ENCODE data around the gene ESCO1.
"Not testable (repeated sequence)": the region's sequence is repeated elsewhere in the genome, so short reads cannot be mapped to it uniquely, and the experiment has no call there.

ESCO1 gene

GRCh38 chr18:21599585-21600525, 649 bp downstream of the ESCO1 start:
- DNase-seq (ENCODE audit: low read depth, low spot score) = peak; percentile 7
- H3K4me3 ChIP-seq (ENCODE audit: low read depth, low read length) = peak overlapping the region; percentile 98
- in situ Hi-C loops (cut with HindIII; ENCODE audit: low sequenced_read_pairs) = no loop called here
- TF ChIP-seq CTCF (IDR thresholded peaks at IDR 0.05; ENCODE audit: low read depth, low read length) = no peak

GRCh38 chr18:21598726-21599584, 1.5 kb downstream of the ESCO1 start:
- in situ Hi-C loops (cut with HindIII; ENCODE audit: low sequenced_read_pairs) = no loop called here
- H3K4me3 ChIP-seq (ENCODE audit: low read depth, low read length) = peak overlapping the region; percentile 98
- no peak for TF ChIP-seq CTCF (IDR thresholded peaks at IDR 0.05; ENCODE audit: low read depth, low read length)
- no peak for DNase-seq (ENCODE audit: low read depth, low spot score)

GRCh38 chr18:21597620-21598019, 2.9 kb downstream of the ESCO1 start:
- no peak overlapping the region for H3K4me3 ChIP-seq (ENCODE audit: low read depth, low read length)
- in situ Hi-C loops (cut with HindIII; ENCODE audit: low sequenced_read_pairs) = no loop called here
- no peak for TF ChIP-seq CTCF (IDR thresholded peaks at IDR 0.05; ENCODE audit: low read depth, low read length)
- DNase-seq (ENCODE audit: low read depth, low spot score) = no peak

GRCh38 chr18:21593540-21594257, 6.8 kb downstream of the ESCO1 start:
- in situ Hi-C loops (cut with HindIII; ENCODE audit: low sequenced_read_pairs) = no loop called here
- H3K4me3 ChIP-seq (ENCODE audit: low read depth, low read length) = no peak overlapping the region
- no peak for TF ChIP-seq CTCF (IDR thresholded peaks at IDR 0.05; ENCODE audit: low read depth, low read length)
- no peak for DNase-seq (ENCODE audit: low read depth, low spot score)

- DNase-seq (ENCODE audit: low read depth, low spot score); H3K4me3 ChIP-seq (ENCODE audit: low read depth, low read length); in situ Hi-C loops (cut with HindIII; ENCODE audit: low sequenced_read_pairs): not testable (repeated sequence)
These were observed 8.1 kb downstream of the ESCO1 start for GRCh38 chr18:21592361-21592760.

GRCh38 chr18:21584391-21584790, 16.1 kb downstream of the ESCO1 start:
- DNase-seq (ENCODE audit: low read depth, low spot score) = no peak
- TF ChIP-seq CTCF (IDR thresholded peaks at IDR 0.05; ENCODE audit: low read depth, low read length) = no peak
- in situ Hi-C loops (cut with HindIII; ENCODE audit: low sequenced_read_pairs) = no loop called here
- no peak overlapping the region for H3K4me3 ChIP-seq (ENCODE audit: low read depth, low read length)

All from astrocyte of the spinal cord (primary cell).